CD4-positive, alpha-beta T cell treated with Interleukin-4 for 1 hour (primary cell): ENCODE data around the gene ATP5MC3.
A peak's percentile ranks its signal among the peaks of the same experiment; 100 is the strongest.
"Not testable (repeated sequence)": the region's sequence is repeated elsewhere in the genome, so short reads cannot be mapped to it uniquely, and the experiment has no call there.

Experiments used
- DNase-seq, 2 donors: peaks; one replicate each; pipeline ENCODE4 v3.0.0-alpha.2; 2020 to 2022

The ATP5MC3 gene

DNA sequence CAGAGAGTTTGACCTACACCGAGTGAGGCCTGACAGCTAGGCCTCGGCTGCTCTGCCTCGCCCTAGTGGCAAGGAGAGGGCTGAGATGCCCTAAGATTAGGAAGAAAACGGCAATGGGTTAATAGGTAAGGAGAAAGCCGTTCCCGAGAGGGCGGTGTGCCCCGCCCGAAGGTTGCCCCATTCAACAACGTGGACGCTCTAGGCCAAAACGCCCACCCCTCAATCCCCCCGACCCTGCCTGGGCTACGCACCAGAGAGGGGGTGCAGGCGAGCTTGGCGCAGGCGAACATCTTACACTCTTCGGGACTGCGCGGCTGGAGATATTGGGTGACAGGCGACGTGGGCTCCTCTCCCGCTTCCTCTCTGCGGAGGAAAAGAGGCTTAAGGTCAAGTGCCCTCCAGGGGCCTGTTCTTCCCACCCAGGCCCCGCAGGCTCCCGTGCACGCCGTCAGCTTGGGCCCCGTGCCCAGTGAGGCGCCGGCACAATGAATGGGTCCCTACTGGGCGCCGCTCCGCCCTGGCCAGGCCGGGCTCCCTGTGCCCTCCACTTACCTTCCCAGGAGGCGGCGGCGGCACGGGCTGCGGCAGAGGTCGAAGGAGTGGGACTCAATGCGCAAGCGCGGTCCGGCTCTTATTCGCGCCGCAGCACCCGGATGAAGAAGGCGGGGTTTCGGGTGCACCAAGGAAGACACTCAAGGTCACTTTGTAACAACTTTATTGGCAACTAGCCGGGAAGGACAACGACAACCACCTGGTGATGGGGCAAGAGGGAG, at the start of gene ATP5MC3:
Gene ATP5MC3, minus strand, starts transcription at position 607 of the 773 bp plus-strand sequence. Its CDS starts 317 bp downstream, at position 290.
- DNase-seq = peak; percentile 95 to 96

DNA sequence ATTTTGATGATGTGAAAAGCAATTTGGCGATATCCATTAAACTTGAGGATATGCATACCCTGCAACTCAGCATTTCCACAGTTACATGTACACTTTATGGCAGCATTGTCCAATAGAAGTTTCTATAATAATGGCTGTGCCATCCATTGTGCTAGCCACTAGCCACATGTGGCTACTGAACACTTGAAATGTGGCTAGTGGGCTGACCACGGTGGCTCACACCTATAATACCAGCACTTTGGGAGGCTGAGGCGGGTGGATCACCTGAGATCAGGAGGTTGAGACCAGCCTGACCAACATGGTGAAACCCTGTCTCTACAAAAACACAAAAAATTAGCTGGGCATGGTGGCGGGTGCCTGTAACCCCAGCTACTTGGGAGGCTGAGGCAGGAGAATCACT, 47.1 kb upstream of the ATP5MC3 start:
- not testable (repeated sequence) for DNase-seq

DNA sequence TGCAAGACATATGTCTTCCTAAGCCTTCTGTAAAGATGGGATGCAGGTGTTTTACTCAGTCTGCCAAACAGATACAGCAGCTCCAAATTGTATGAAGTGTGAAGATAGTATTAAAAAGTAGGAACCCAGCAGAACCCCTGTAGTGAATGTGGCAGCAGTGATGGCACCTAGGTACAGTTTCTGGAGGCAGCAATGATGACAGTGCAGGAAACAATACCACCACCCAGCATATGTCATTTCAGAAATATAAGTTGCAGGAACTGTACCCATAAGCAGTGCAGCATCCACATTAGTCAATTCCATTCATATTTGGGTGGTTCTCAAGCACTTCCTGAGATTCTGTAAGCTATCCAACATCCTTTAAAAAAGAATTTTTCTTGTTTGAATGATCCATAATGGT, 46.7 kb upstream of the ATP5MC3 start:
- DNase-seq = no peak

DNA sequence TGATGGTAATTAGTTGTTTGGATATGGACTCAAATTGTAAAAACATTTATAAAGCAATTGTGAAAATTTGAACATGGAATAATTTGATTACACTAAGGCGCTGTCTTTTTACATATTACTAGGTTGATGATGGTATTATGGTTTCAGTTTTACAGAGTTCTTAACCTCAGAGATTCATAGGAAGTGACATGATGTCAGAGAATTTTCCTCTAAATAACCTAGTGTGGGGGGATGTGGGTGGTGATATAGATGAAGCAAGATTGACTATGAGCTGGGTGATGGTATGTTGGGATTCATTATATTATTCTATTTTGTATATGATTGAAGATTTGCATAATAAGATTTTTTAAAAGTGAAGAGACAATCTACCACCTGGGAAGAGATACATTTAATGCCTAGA, 45.9 kb upstream of the ATP5MC3 start:
- no peak for DNase-seq

DNA sequence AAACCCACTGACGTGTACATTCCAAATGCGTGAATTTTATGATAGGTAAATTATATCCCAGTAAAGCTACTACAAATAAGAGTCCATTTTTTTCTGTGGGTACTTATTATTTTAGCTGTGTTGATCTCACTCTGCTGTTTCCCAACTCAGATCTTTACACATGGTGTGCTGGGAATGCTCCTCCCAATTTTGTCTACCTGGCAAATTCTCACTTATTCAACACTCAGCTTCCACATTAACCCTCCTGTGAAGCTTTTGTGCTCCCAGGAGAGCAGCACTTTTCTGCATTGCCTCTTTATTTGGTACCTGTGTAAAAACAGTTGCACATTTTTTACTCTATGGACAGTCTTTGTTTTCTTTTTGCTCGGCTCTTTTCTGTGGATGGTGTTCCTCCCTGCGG, 38.6 kb upstream of the ATP5MC3 start:
- no peak for DNase-seq

DNA sequence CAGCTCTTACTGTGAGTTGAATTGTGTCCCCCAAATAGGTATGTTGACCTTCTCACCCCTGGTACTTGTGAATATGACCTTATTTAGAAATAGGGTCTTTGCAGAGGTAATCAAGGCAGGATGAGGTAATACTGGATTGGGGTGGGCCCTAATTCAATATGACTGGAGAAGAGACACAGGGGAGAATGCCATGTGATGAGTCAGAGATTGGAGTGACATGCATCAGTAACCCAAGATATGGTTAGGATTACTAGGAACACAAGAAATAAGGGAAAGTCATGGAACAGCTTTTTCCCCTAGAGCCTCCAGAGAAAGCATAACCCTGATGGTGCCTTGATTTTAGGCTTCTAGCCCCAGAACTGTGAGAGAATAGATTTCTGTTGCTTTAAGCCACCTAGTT, 37.0 kb upstream of the ATP5MC3 start:
- DNase-seq = no peak

DNA sequence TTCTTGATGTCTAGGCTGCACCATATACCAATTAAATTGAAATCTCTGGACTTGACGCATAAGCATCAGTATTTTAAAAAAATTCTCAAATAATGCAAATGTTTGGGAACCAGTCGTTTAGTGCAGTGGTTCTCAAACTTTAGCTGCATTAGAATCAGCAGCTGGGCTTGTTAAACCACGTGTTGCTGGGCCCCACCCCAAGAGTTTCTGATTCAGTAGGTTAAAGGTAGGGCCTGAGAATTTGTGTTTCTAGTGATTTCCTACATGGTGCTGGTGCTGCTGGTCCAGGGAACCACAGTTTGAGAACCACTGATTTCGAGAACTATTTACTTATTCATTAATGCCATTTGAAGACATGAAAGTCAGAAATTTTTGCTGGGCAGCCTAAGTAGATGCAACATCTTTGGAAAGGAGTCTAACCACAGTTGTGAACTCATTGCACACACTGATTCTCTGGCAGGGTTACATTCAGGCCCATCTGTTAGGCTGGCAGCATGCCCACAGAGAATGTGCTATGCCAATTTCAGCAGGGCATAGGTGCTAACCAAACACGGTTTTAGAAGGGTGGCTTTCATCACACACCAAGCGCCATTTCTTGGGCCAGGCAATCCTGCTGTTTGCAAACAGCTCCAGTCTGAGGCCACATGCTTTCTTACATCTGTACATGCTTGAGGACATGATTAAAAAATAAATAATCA, 26.4 kb upstream of the ATP5MC3 start:
- DNase-seq = peak in 1 of 2 donors; percentile 30

DNA sequence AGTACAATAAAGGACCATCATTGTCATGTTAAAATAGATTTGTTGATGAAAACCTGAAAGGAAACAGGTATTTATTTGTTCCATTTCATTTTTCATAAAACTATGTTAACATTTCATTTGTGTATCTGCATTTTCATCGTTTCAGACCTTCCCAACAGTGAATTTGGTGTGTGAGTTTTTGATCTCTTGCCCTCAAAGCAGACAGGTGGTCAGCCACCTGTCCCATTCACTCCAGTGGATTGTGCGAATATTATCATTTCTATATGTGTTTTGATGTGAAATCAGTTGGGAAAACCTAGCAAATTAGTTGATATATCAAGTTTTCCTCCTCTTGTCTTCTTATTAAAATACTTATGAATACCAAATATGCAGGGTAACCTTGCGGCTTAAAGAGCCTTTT, 25.4 kb upstream of the ATP5MC3 start:
- DNase-seq = no peak

DNA sequence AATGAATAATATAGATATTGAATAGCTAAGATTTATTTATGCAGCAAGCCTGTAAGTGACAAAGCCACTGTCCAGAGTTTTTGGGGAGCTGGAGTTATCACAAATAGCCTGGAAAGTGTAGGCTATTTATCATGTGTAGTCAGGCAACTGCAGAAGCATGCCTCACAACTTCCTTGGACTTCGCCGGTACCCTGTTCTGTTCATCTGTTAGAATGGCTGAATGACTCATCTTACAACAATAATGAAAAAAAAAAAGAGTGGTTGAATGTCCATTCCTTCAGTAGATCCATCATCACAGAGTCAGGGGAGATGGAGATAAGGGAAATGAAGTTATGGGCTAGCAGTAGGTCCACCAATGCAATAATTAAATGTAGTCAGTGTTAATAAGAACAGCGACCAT, 24.0 kb upstream of the ATP5MC3 start:
- DNase-seq = no peak

DNA sequence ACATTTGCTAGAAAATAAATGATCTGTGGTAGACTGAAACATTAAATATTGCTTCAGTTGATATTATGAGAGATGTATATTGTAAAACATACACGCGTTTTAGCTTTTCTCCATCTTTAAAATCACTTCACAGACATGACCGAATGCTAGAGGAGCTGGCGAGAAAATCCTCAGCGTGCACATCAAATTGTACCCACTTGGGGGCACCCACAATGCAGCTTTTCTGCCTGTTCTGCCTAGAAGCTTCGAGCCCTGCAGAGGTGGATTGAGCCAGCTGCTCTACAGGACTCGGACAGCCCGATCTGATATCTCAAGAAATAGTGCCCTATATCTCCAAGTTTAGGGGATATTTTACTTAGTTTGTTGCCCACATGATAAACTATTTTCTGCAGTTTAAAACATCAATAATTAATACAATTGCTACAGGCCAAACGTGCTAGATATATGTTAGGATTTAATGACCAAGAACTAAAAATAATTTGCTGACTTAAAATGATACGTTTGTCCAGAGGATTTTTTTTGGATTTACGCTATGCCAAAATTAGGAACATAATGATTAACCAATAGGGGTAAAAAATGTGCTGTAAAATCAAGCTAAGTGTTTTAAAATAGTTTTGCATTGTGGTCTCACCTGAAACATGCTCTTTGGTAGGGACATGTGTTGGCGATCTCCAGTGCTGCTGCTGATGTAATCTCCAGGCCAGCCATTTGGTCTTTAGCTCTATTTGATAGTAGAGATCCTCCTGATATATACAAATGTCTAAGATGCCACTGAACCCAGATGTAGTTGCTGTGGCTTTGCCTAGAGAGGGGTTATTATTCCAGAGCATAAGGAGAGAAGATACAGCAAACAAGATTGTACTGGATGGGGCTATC, 22.3 kb upstream of the ATP5MC3 start:
- DNase-seq = peak; percentile 41 to 42

DNA sequence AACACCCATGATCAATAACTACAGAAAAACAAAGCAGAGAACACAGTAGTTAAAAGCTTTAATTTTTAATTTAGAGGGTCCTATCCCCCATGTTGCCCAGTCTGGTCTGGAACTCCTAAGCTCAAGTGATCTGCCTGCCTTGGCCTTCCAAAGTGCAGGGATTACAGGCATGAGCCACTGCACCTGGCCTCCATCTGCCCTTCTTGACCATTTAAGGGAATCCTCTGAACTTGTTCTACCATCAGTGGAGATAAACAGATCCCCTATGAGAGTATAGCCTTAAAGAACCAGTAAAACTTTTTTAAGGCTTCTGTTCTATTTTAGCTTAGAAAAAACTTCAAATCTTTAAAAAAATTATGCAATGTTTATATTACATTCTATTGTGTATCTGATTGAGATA, 13.5 kb upstream of the ATP5MC3 start:
- DNase-seq = no peak

DNA sequence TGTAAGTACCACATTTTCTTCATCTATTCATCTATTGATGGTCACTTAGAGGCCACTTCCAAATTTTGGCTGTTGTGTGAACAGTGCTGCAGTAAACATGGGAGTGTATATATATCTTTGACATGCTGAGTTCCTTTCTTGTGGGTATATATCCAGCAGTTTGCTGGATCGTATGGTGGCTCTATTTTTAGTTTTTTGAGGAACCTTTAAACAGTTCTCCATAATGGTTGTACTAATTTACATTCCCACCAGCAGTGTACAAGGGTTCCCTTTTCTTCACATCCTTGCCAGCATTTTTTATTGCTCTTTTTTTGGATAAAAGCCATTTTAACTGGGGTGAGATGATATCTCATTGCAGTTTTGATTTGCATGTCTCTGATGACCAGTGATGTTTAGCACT, 7.3 kb upstream of the ATP5MC3 start:
- DNase-seq = no peak

DNA sequence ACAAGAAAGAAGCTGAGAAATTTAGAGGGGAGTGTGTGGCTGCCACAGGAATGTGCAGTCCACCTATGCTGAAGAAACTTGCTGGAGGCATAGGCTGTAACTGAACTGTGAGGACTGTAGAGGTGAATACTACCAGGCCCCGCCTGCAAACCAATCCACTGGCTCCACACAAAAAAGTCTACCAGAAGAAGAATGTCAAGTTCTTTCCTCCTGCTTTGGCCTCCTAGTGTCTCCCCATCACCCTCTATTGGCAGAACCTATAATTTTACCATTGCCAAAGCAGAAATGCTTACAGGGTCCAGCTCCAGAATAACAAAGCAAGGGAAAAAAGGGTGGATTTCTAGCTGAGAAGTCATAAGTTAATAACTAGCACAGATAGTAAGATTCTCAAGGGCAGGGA, 5.9 kb upstream of the ATP5MC3 start:
- DNase-seq = peak in 1 of 2 donors; percentile 33

DNA sequence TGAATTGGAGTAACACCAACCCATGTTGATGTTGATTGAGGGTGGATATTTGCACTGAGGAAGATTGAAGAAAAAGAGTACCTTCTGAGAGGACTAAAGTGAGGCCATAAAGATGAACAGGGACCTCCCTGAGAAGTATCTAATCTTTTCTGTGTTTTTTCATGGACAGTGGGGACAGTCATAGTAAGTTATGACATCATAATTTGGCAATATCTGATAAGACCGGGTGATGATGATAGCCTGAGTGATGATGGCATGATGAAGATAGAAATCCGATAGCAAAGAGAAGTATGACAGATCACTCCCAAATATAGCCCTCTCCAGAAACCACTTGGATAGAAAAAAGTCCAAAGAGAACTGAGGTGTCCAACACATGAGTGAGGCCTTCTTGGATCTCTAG, 2.2 kb upstream of the ATP5MC3 start:
- no peak for DNase-seq

DNA sequence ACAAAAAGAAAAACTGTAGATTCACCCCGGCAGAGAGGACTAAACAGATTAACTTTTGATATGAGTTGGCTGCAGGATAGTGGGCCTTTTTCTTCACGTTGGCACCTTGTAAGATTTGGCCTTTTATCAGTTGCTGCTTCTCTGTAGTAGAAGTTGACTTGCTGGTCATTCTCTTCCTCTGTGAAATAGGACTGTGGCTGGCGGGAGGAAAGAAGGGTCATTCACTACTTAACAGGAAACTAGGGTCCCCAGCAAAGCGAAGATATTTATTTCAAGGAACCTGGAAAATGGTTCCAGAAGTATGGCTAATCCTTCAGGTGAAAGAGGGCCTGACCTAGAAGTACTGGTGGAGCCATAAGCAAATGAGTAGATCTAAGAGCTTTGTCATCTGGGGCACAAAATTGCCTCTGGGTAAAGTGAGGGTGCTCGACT, 383 bp upstream of the ATP5MC3 start:
- DNase-seq = no peak

DNA sequence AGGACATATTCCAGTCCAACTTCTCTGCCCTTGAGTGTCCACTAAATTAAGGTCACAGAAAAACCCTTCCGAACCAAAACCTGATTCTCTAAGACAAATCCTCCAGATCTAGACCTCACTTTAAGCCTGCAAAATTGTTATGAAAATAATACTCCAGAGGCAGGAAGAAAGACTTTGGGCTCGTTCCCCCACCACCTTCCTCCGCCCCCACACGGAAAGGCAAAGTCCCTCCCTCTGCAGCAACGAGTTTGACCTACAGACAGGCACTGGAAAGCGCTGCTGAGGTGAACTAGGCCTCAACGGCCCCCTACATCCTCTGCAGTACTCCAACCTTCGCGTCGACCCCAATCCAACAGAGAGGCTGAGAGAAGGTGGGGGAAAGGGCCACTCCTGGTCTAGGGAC, 808 bp downstream of the ATP5MC3 start:
- peak in 1 of 2 donors; percentile 48 for DNase-seq

DNA sequence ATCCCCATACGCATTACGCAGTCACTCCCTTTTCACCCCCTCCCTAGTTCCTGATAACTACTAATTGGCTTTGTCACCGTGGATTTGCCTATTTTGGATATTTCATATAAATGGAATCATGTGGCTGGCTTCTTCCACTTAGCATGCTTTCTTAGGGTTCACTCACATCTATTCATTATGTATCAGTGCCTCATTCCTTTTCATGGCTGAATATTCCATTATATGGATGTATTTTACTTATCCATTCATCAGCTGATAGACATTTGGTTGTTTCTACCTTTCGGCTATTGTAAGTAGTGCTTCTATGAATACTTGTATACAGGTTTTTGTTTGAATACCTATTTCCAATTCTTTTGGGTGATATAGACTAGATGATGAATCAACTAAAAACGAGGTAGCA, 4.9 kb downstream of the ATP5MC3 start:
- DNase-seq = no peak

DNA sequence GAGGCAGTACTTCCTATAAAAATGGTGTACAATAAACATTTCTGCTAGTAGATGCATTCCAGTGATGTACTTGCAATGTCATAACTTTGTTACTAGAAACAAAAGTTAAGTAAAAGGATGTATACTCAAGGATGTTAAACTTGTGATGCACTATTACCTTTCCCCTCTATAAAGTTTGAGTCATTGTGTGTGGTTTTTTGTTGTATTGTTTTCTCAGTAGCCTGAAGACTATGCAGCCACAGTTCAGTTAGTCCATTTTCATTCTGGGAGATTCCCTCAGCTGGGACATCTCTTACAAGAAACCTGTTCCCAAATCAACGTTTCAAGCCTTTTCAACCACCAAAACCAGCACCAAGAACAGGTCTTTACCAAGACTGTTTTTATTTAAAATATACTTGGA, 5.6 kb downstream of the ATP5MC3 start:
- DNase-seq = no peak

DNA sequence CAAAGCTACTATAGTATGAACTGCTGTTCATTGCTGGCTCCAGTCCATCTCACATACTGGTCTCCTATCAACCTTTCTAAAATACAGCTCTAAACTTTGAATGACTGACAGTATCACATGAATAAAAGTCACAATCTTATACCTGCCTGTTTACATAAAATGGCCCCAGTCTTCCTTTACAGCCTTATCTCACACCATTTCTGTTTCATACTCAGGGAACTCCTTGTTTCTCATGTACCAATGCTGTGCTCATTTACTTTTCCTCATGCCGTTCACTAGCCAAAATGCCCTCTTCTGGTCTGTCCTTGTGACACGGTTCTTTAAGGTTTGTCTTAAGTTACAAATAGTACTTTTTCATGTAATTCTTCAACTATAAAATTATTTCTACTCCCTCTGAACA, 6.2 kb downstream of the ATP5MC3 start:
- no peak for DNase-seq

DNA sequence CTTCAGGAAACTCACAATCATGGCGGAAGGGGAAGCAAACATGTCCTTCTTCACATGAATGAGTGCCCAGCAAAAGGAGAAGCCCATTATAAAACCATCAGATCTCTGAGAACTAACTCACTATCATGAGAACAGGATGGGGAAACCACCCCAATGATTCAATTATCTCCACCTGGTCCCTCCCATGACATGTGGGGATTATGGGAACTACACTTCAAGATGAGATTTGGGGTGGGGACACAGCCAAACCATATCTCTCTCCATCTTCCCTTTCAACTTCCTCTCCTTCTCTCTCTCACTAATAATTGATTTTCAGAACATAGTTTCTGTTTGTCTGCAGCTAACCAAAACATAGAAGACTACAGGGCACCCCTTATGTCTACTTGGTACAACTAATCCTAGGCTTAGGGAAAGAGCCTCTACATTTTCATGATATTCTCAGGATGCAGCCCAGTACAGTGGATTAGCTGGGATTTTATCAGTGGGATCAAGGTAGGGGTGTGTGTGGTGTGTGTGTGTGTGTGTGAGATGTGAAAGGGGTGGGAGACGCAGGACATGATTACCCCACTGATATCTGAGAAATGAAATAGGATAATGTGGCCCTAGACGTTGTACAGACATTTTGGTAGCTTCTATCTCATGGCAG, 10.7 kb downstream of the ATP5MC3 start:
- peak in 1 of 2 donors; percentile 3 for DNase-seq

DNA sequence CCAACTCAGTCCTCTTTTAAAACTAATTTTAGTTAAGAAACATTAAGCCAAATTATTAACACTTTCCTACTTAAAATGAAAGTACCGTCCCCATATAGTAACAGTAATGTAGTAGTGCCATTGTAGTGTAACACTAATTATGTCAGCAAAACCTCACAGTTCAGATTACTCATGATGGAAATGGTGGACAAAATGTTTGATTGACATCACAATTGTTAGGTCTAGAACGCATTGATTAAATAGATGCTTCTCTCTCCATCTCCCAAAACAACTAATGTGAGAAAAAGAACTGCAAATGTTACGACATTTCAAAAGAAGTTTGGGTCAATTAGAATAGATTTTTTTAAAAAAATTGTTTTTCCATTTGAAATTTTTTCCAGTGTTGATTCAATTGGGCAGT, 12.3 kb downstream of the ATP5MC3 start:
- DNase-seq = no peak

DNA sequence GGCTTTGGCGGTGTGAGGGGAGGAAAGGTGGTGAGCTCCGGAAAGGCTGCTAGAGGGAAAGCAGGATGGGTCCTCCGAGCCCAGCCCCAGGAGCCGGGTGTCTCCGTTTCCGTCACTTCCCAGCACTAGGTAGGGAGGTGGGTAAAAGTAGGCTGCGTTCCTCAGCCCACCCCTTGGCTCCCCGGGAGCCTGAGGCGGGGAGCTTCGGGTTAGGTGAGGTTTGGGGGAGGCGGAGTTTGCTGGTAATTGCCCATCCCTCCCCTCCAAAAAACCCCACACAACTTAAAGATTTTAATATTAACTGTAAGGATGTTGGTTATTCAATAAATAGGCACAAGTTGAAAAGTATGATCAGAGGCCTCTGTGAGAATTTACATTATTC, 13.0 kb downstream of the ATP5MC3 start:
- DNase-seq = no peak
